Astrocyte of the spinal cord (primary cell): ENCODE results near the gene TRIM43B.
A peak's percentile ranks its signal among the peaks of the same experiment; 100 is the strongest.
"Not testable (repeated sequence)": the region's sequence is repeated elsewhere in the genome, so short reads cannot be mapped to it uniquely, and the experiment has no call there.

Source experiments
- DNase-seq: peaks from one replicate; pipeline ENCODE4 v3.0.0; 2011; ENCODE audit warnings: low read depth, low spot score
- H3K4me3 ChIP-seq: 2 replicates; pipeline ENCODE4 v1.5.1; 2011; ENCODE audit warnings: low read depth, mild to moderate bottlenecking, low read length, moderate library complexity
- in situ Hi-C: cut with HindIII; loops from 2 replicates; pipeline ENCODE4 v1.10.0; 2017; ENCODE audit warnings: low sequenced_read_pairs
- TF ChIP-seq, protein P1 (sequence below): IDR thresholded peaks from 2 replicates; pipeline ENCODE4 v1.5.1; 2012; ENCODE audit warnings: low read depth, mild to moderate bottlenecking, low read length, inconsistent platforms

The TRIM43B gene

DNA sequence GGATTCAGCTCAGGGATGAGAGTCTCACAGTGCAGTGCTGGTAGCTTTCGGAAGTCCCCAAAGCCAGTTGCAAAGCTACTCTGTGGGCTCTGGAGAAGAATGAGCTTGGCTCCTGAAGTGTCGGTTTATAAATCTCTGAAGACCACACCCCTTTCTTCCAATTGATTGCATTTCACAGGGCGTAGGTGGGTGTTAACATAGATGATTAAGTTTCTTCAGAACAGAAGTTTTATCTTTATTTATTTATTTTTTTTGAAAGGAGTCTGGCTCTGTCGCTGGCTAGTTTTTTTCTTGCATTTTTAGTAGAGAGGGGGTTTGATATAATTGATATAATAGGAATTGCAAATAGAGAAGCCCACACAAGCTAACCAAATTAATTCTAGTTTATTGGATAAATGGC, at the start of gene TRIM43B:
TRIM43B (minus strand) TSS at position 101 of the 400 bp plus-strand sequence. CDS start 2,040 bp downstream, outside the sequence.
- H3K4me3 ChIP-seq, in situ Hi-C loops, DNase-seq: not testable (repeated sequence)

DNA sequence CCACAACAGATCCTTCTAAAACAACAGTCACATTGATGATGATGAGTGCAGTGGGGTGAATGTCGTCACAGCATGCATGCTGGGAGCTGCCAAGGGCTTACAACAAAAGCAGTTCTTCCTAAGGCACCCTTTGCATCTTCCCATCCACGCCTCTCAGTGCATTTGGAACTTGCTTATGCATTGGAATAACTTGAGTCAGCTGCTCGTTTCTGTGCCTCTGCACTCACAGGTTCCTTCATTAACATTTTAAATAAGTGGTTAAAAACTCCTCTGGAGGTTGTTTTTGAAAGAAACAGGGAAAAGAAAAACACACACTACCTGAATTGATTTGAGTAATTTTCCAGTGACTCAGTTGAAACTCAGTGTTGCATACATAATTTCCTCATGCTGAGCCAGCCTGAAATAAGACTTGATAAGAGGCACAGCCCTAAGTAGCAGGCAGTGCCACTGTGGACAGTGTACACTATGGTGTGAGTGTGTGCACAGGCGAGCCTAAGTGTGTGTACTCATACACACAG, 46.8 kb upstream of the TRIM43B start:
- TF ChIP-seq, protein P1, sequence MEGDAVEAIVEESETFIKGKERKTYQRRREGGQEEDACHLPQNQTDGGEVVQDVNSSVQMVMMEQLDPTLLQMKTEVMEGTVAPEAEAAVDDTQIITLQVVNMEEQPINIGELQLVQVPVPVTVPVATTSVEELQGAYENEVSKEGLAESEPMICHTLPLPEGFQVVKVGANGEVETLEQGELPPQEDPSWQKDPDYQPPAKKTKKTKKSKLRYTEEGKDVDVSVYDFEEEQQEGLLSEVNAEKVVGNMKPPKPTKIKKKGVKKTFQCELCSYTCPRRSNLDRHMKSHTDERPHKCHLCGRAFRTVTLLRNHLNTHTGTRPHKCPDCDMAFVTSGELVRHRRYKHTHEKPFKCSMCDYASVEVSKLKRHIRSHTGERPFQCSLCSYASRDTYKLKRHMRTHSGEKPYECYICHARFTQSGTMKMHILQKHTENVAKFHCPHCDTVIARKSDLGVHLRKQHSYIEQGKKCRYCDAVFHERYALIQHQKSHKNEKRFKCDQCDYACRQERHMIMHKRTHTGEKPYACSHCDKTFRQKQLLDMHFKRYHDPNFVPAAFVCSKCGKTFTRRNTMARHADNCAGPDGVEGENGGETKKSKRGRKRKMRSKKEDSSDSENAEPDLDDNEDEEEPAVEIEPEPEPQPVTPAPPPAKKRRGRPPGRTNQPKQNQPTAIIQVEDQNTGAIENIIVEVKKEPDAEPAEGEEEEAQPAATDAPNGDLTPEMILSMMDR, result no peak

DNA sequence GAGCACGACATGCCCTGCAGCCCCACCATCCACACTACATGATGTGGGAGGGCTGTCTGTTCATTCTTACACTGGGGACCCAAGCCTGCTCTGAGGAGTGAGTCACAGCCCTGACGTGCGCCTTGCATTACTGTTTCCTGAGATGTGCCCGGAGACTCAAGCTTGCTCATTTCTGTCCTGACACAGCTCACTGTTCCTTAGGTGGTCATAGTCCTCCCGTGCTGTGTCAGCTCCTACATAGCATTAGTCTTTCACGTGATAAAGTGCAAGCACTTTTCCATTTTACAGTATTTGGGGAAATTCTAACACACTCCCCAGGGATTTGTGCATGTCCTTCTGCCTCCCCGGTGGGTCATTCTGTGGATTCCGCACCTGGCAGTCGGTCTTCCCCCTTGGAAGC, 46.2 kb upstream of the TRIM43B start:
- no peak overlapping the region for H3K4me3 ChIP-seq
- in situ Hi-C loops, result no loop called here
- peak; percentile 82 for DNase-seq
- TF ChIP-seq, protein P1, result no peak

More for the DNA sequence above, 46.8 kb upstream of the TRIM43B start:
- H3K4me3 ChIP-seq, result no peak overlapping the region
- in situ Hi-C loops, result no loop called here
- DNase-seq, result peak; percentile 69

DNA sequence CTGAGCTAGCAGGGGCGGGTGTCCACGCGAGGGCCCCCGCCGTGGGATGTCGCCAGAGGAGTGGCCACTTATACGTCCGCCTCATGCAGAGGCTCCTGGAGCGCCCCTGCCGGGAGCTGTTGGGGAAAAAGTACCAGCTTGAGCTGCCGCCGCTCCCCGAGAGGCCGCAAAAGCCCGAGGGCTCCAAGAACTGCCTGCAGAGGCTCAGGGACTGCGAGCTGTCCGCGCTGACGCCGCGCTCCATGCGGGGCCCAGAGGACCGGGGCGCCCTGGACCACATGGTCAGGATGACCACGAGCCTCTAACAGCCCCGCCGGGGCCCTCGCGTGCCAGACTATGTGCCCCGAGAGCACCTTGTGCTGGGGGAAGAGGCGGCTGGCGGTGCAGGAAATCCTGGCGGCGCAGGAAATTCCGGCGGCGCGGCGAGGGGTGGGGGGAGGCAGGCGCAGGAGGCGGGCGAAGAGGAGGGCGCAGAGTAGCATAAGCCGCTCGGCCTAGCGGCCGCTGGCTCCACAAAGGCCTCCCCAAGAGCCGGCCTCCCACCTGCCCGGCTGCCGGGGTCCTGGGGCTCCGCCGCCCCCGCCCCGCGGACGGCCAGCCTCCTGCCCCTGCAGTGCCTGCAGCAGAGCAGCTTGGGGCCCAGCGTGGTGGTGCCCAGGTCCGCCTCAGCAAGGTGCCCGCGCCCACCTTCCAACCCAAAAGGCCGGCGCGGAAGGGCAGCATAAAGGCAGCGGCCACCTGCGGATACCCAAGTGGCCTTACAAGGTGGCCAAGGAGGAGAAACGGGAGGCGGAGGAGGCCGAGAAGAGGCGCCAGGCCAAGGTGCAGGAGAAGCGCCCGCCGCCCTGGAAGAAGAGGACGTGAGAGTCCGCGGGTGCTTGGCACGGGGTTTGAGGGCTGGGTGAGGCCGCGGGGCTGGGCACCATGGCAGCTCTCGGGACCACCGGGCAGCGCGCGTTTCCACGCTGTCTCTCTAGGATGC, 42.1 kb upstream of the TRIM43B start:
- TF ChIP-seq, protein P1, result peak; percentile 33
- peak overlapping the region; percentile 67 for H3K4me3 ChIP-seq
- in situ Hi-C loops, result no loop called here
- DNase-seq, result peak; percentile 82

DNA sequence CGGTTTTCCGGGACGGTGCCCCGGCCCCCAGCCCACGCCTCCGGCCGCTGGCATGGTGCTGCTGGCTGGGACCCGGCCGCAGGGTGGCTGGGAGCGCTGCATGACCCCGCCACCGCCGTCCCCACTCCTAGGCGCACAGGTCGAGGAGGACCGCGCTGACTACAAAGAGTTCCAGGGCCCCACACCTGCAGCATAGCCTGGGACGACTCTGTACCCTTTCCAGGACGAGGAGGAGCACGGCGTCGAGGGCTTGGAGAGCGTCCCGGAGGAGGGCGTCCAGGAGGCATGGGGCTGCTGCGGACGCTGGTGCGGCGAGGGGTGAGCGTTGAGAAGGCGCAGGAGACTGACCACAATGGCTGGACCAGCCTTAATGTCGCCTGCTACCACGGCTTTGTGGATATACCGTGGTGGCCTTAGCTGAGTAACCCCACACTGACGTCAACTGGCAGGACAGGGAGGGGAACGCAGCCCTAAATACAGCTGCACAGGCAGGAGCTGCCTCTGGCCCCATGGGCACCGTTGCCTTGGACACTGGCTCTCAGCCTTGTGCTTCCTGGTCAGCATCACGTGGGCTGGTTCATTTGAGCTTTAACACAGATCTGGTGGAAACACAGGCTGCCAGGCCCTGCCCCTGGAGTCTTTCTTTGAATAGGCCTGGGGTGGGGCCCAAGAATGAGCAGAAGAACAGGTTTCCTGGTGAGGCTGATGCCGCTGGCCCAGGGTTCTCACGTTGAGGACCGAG, 40.9 kb upstream of the TRIM43B start:
- no peak for DNase-seq
- in situ Hi-C loops, result no loop called here
- no peak overlapping the region for H3K4me3 ChIP-seq
- TF ChIP-seq, protein P1, result no peak

DNA sequence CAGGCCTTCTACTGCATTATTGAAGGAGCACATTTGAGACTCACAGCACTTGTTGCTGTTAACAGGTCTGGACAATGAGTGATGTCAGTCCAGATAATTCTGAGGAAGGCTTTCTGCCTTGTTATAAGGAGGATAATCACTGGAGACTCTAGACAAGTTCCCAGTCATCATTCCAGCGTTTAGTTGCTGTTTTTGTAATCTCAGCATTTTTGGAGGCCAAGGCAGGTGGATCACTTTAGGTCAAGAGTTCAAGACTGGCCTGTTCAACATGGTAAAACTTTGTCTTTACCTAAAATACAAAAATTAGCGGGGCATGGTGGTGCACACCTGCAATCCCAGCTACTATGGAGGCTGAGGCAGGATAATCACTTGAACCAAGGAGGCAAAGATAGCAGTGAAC, 39.6 kb upstream of the TRIM43B start:
- no peak overlapping the region for H3K4me3 ChIP-seq
- in situ Hi-C loops, result no loop called here
- TF ChIP-seq, protein P1, result no peak
- no peak for DNase-seq
